ENCODE measurements around the gene FMO2.

FMO2 gene

GRCh38 chr1:171177261-171177660 lies 7.8 kb upstream of the FMO2 start:
- H3K36me3 ChIP-seq: no peaks in the 10 kb centered on the region
- no peaks in the 10 kb centered on the region for H3K27me3 ChIP-seq
- no peak for TF ChIP-seq CTCF (IDR thresholded peaks at IDR 0.05; ENCODE audit: low read depth, low read length)
- DNase-seq: no peak
- H3K9me3 ChIP-seq: no peaks in the 10 kb centered on the region
- H3K4me3 ChIP-seq (ENCODE audit: low read depth, low read length): no peak overlapping the region
- no peaks in the 10 kb centered on the region for H3K4me1 ChIP-seq

- no peak for TF ChIP-seq CTCF (IDR thresholded peaks at IDR 0.05; ENCODE audit: low read depth, low read length)
- Histone ChIP-seq H3K9me3 (no peaks in the 10 kb centered on the region), H3K4me3 (ENCODE audit: low read depth, low read length) (no peak overlapping the region), H3K27me3 (no peaks in the 10 kb centered on the region), H3K36me3 (no peaks in the 10 kb centered on the region), H3K4me1 (no peaks in the 10 kb centered on the region)
- DNase-seq: no peak
Observed at GRCh38 chr1:171179318-171180227, 5.5 kb upstream of the FMO2 start.

GRCh38 chr1:171180670-171181069 lies 4.4 kb upstream of the FMO2 start:
- no peak overlapping the region for H3K4me3 ChIP-seq (ENCODE audit: low read depth, low read length)
- no peaks in the 10 kb centered on the region for H3K36me3 ChIP-seq
- no peak for TF ChIP-seq CTCF (IDR thresholded peaks at IDR 0.05; ENCODE audit: low read depth, low read length)
- no peaks in the 10 kb centered on the region for H3K9me3 ChIP-seq
- no peak for DNase-seq
- no peaks in the 10 kb centered on the region for H3K27me3 ChIP-seq
- H3K4me1 ChIP-seq: no peaks in the 10 kb centered on the region

- DNase-seq: peak; percentile 63
- Histone ChIP-seq H3K36me3 (no peaks in the 10 kb centered on the region), H3K4me3 (ENCODE audit: low read depth, low read length) (no peak overlapping the region), H3K9me3 (no peaks in the 10 kb centered on the region), H3K27me3 (no peaks in the 10 kb centered on the region), H3K4me1 (no peaks in the 10 kb centered on the region)
- peak; percentile 88 for TF ChIP-seq CTCF (IDR thresholded peaks at IDR 0.05; ENCODE audit: low read depth, low read length)
Observed at GRCh38 chr1:171188388-171189266, 3.5 kb downstream of the FMO2 start.

- TF ChIP-seq CTCF (IDR thresholded peaks at IDR 0.05; ENCODE audit: low read depth, low read length): no peak
- Histone ChIP-seq H3K4me3 (ENCODE audit: low read depth, low read length) (no peak overlapping the region), H3K4me1 (no peaks in the 10 kb centered on the region), H3K36me3 (no peaks in the 10 kb centered on the region), H3K9me3 (no peaks in the 10 kb centered on the region), H3K27me3 (no peaks in the 10 kb centered on the region)
- DNase-seq: no peak
Observed at GRCh38 chr1:171191992-171192391, 6.9 kb downstream of the FMO2 start.

All from BE2C (cell line).